ENCODE results near the gene KCNMA1. TPM values are rescaled to one million over a fixed set of nuclear protein-coding genes. Genes with fewer than 3 reads are reported as not detected.
"Not testable (repeated sequence)": the region's sequence is repeated elsewhere in the genome, so short reads cannot be mapped to it uniquely, and the experiment has no call there.

The KCNMA1 gene
- total RNA-seq, 1 experiment from 2014 or later: 6.2 TPM

- no peak for DNase-seq (ENCODE audit: low read depth)
- in situ Hi-C loops (cut with HindIII; ENCODE audit: low pct_unique_long_range_greater_than_20kb, low sequenced_read_pairs): no loop called here
Measured at GRCh38 chr10:77537071-77537470, 100.5 kb downstream of the KCNMA1 start.

- DNase-seq (ENCODE audit: low read depth): no peak
- in situ Hi-C loops (cut with HindIII; ENCODE audit: low pct_unique_long_range_greater_than_20kb, low sequenced_read_pairs): no loop called here
Measured at GRCh38 chr10:77533887-77534278, 103.7 kb downstream of the KCNMA1 start.

- peak; percentile 80 for DNase-seq (ENCODE audit: low read depth)
- in situ Hi-C loops (cut with HindIII; ENCODE audit: low pct_unique_long_range_greater_than_20kb, low sequenced_read_pairs): no loop called here
Measured at GRCh38 chr10:77533146-77533886, 104.3 kb downstream of the KCNMA1 start.

- DNase-seq (ENCODE audit: low read depth): peak; percentile 75
- in situ Hi-C loops (cut with HindIII; ENCODE audit: low pct_unique_long_range_greater_than_20kb, low sequenced_read_pairs): no loop called here
Measured at GRCh38 chr10:77532068-77532467, 105.5 kb downstream of the KCNMA1 start.

- in situ Hi-C loops (cut with HindIII; ENCODE audit: low pct_unique_long_range_greater_than_20kb, low sequenced_read_pairs): no loop called here
- DNase-seq (ENCODE audit: low read depth): peak; percentile 93
Measured at GRCh38 chr10:77531441-77532001, 106.1 kb downstream of the KCNMA1 start.

- DNase-seq (ENCODE audit: low read depth): no peak
- in situ Hi-C loops (cut with HindIII; ENCODE audit: low pct_unique_long_range_greater_than_20kb, low sequenced_read_pairs): no loop called here
Measured at GRCh38 chr10:77530011-77530410, 107.6 kb downstream of the KCNMA1 start.

GRCh38 chr10:77529050-77529576, 108.5 kb downstream of the KCNMA1 start:
- in situ Hi-C loops (cut with HindIII; ENCODE audit: low pct_unique_long_range_greater_than_20kb, low sequenced_read_pairs): no loop called here

GRCh38 chr10:77527839-77528238, 109.8 kb downstream of the KCNMA1 start:
- in situ Hi-C loops (cut with HindIII; ENCODE audit: low pct_unique_long_range_greater_than_20kb, low sequenced_read_pairs): no loop called here

More at GRCh38 chr10:77529050-77529576, 108.5 kb downstream of the KCNMA1 start:
- DNase-seq (ENCODE audit: low read depth): no peak

GRCh38 chr10:77526868-77527617, 110.6 kb downstream of the KCNMA1 start:
- in situ Hi-C loops (cut with HindIII; ENCODE audit: low pct_unique_long_range_greater_than_20kb, low sequenced_read_pairs): no loop called here
- DNase-seq (ENCODE audit: low read depth): no peak

More at GRCh38 chr10:77527839-77528238, 109.8 kb downstream of the KCNMA1 start:
- no peak for DNase-seq (ENCODE audit: low read depth)

- in situ Hi-C loops (cut with HindIII; ENCODE audit: low pct_unique_long_range_greater_than_20kb, low sequenced_read_pairs): no loop called here
- no peak for DNase-seq (ENCODE audit: low read depth)
Measured at GRCh38 chr10:77524281-77524711, 113.3 kb downstream of the KCNMA1 start.

GRCh38 chr10:77522268-77522809, 115.3 kb downstream of the KCNMA1 start:
- in situ Hi-C loops (cut with HindIII; ENCODE audit: low pct_unique_long_range_greater_than_20kb, low sequenced_read_pairs): no loop called here

GRCh38 chr10:77520995-77521394, 116.6 kb downstream of the KCNMA1 start:
- in situ Hi-C loops (cut with HindIII; ENCODE audit: low pct_unique_long_range_greater_than_20kb, low sequenced_read_pairs): no loop called here
- no peak for DNase-seq (ENCODE audit: low read depth)

More at GRCh38 chr10:77522268-77522809, 115.3 kb downstream of the KCNMA1 start:
- DNase-seq (ENCODE audit: low read depth): no peak

- in situ Hi-C loops (cut with HindIII; ENCODE audit: low pct_unique_long_range_greater_than_20kb, low sequenced_read_pairs): no loop called here
- DNase-seq (ENCODE audit: low read depth): no peak
Measured at GRCh38 chr10:77520290-77520689, 117.3 kb downstream of the KCNMA1 start.

- DNase-seq (ENCODE audit: low read depth); in situ Hi-C loops (cut with HindIII; ENCODE audit: low pct_unique_long_range_greater_than_20kb, low sequenced_read_pairs): not testable (repeated sequence)
Measured at GRCh38 chr10:77519791-77520190, 117.8 kb downstream of the KCNMA1 start.

- in situ Hi-C loops (cut with HindIII; ENCODE audit: low pct_unique_long_range_greater_than_20kb, low sequenced_read_pairs): no loop called here
- DNase-seq (ENCODE audit: low read depth): no peak
Measured at GRCh38 chr10:77518910-77519274, 118.7 kb downstream of the KCNMA1 start.

- no peak for DNase-seq (ENCODE audit: low read depth)
- in situ Hi-C loops (cut with HindIII; ENCODE audit: low pct_unique_long_range_greater_than_20kb, low sequenced_read_pairs): no loop called here
Measured at GRCh38 chr10:77518241-77518909, 119.2 kb downstream of the KCNMA1 start.

- in situ Hi-C loops (cut with HindIII; ENCODE audit: low pct_unique_long_range_greater_than_20kb, low sequenced_read_pairs): no loop called here
Measured at GRCh38 chr10:77516575-77516974, 121.0 kb downstream of the KCNMA1 start.

GRCh38 chr10:77514870-77515269, 122.7 kb downstream of the KCNMA1 start:
- DNase-seq (ENCODE audit: low read depth): no peak
- in situ Hi-C loops (cut with HindIII; ENCODE audit: low pct_unique_long_range_greater_than_20kb, low sequenced_read_pairs): no loop called here

More at GRCh38 chr10:77516575-77516974, 121.0 kb downstream of the KCNMA1 start:
- DNase-seq (ENCODE audit: low read depth): no peak
